GM19035 (cell line): ENCODE measurements around the gene BDH1.

Source experiments
- ATAC-seq: cut with Tn5 transposase; IDR thresholded peaks from one replicate; pipeline ENCODE4 v1.9.1; 2021; ENCODE audit not compliant: unreplicated experiment

The BDH1 gene

GRCh38 chr3:197464794-197465193 lies 91.0 kb downstream of the BDH1 start:
- no peak for ATAC-seq

GRCh38 chr3:197463279-197463678 lies 92.5 kb downstream of the BDH1 start:
- no peak for ATAC-seq

GRCh38 chr3:197462808-197463207 lies 93.0 kb downstream of the BDH1 start:
- no peak for ATAC-seq

- no peak for ATAC-seq
Measured at GRCh38 chr3:197460639-197461038, 95.1 kb downstream of the BDH1 start.

- ATAC-seq: no peak
Measured at GRCh38 chr3:197460002-197460401, 95.8 kb downstream of the BDH1 start.
